CD14-positive monocyte (primary cell): ENCODE data around the gene KLHL3. TPM values are rescaled to one million over a fixed set of nuclear protein-coding genes. Genes with fewer than 3 reads are reported as not detected.

Experiments used
- DNase-seq, 3 donors: peaks; one replicate each; pipeline ENCODE4 v3.0.0-alpha.2; 2011 to 2022
- H2AFZ ChIP-seq: 2 replicates; pipeline ENCODE4 v1.6.0; 2012; ENCODE audit warnings: mild to moderate bottlenecking, low read depth, low read length, inconsistent platforms; ENCODE audit not compliant: insufficient read depth, poor library complexity, severe bottlenecking
- H3K27ac ChIP-seq, 2 donors: 1 replicate in 1 of 2; 2 replicates in 1 of 2; pipeline ENCODE4 v1.5.1; 2012 to 2013; ENCODE audit warnings: low read length in 2 of 2, control low read depth in 1 of 2, inconsistent platforms in 1 of 2, low read depth in 1 of 2, mild to moderate bottlenecking in 1 of 2
- H3K27me3 ChIP-seq, 2 donors: one replicate each; pipeline versions ENCODE4 v1.6.0 to v1.6.1; 2011 to 2013; ENCODE audit warnings: low read length in 2 of 2; ENCODE audit not compliant: control insufficient read depth in 2 of 2, insufficient read depth in 2 of 2
- H3K36me3 ChIP-seq, 2 donors: replicated peaks in 1 of 2; 1 replicate in 1 of 2; 2 replicates in 1 of 2; pipeline versions ENCODE4 v1.5.1 to v1.6.1; 2012 to 2013; ENCODE audit warnings: low read length in 2 of 2, control low read depth in 1 of 2, inconsistent platforms in 1 of 2, mild to moderate bottlenecking in 1 of 2; ENCODE audit not compliant: insufficient read depth in 2 of 2, control insufficient read depth in 1 of 2
- H3K4me1 ChIP-seq, 2 donors: 1 replicate in 1 of 2; 2 replicates in 1 of 2; pipeline versions ENCODE4 v1.5.1 to v1.6.1; 2012 to 2013; ENCODE audit warnings: low read length in 2 of 2, control low read depth in 1 of 2, inconsistent platforms in 1 of 2, mild to moderate bottlenecking in 1 of 2, moderate library complexity in 1 of 2; ENCODE audit not compliant: insufficient read depth in 2 of 2, control insufficient read depth in 1 of 2
- H3K4me2 ChIP-seq: replicated peaks from 2 replicates; pipeline ENCODE3; 2012; ENCODE audit warnings: low read length, moderate library complexity, mild to moderate bottlenecking; ENCODE audit not compliant: poor library complexity, severe bottlenecking; ENCODE audit errors: extremely low read depth
- H3K4me3 ChIP-seq, 3 experiments: fragments of 200-600 bp in 1 of 3; sonication (generic) in 1 of 3; replicated peaks in 1 of 3; 1 replicate in 2 of 3; 2 replicates in 1 of 3; pipeline ENCODE4 v1.5.1; 2011 to 2013; ENCODE audit warnings: low read length in 3 of 3, mild to moderate bottlenecking in 3 of 3, control low read depth in 2 of 3, low read depth in 2 of 3, inconsistent platforms in 1 of 3, moderate library complexity in 1 of 3
- H3K79me2 ChIP-seq: 2 replicates; pipeline ENCODE4 v1.6.0; 2012; ENCODE audit warnings: mild to moderate bottlenecking, control low read depth, inconsistent platforms, low read length, moderate library complexity; ENCODE audit not compliant: insufficient read depth
- H3K9ac ChIP-seq: 2 replicates; pipeline ENCODE4 v1.6.0; 2017; ENCODE audit warnings: low read length, mild to moderate bottlenecking; ENCODE audit not compliant: insufficient read depth, poor library complexity, severe bottlenecking
- H3K9me3 ChIP-seq, 2 donors: replicated peaks in 1 of 2; 1 replicate in 1 of 2; 2 replicates in 1 of 2; pipeline versions ENCODE4 v1.5.1 to v1.6.1; 2012 to 2013; ENCODE audit warnings: low read length in 2 of 2, control low read depth in 1 of 2; ENCODE audit not compliant: control insufficient read depth in 1 of 2, insufficient read depth in 1 of 2
- H4K20me1 ChIP-seq: 2 replicates; pipeline ENCODE4 v1.6.0; 2012; ENCODE audit warnings: mild to moderate bottlenecking, low read length, control low read depth, moderate library complexity; ENCODE audit not compliant: insufficient read depth
- H3K27ac Mint-ChIP-seq, 7 donors: one replicate each; pipeline ENCODE4 v1.8.0; 2020; ENCODE audit warnings: mild to moderate bottlenecking in 7 of 7, mixed read lengths in 7 of 7, moderate library complexity in 6 of 7, inconsistent platforms in 2 of 7
- H3K27me3 Mint-ChIP-seq, 3 donors: one replicate each; pipeline ENCODE4 v1.8.0; 2021 to 2022; ENCODE audit warnings: low read depth in 3 of 3, mild to moderate bottlenecking in 3 of 3, mixed read lengths in 3 of 3, moderate library complexity in 3 of 3, inconsistent platforms in 1 of 3
- H3K36me3 Mint-ChIP-seq, 2 donors: one replicate each; pipeline ENCODE4 v1.8.0; 2020; ENCODE audit warnings: mixed read lengths in 2 of 2, inconsistent platforms in 1 of 2, mild to moderate bottlenecking in 1 of 2
- H3K4me1 Mint-ChIP-seq: one replicate; pipeline ENCODE4 v1.8.0; 2020; ENCODE audit warnings: mild to moderate bottlenecking, mixed read lengths
- H3K4me3 Mint-ChIP-seq, 2 donors: one replicate each; pipeline ENCODE4 v1.8.0; 2020; ENCODE audit warnings: mild to moderate bottlenecking in 2 of 2, mixed read lengths in 2 of 2, moderate library complexity in 1 of 2
- H3K9me3 Mint-ChIP-seq, 7 donors: one replicate each; pipeline ENCODE4 v1.8.0; 2020 to 2022; ENCODE audit warnings: mixed read lengths in 7 of 7, mild to moderate bottlenecking in 6 of 7, moderate library complexity in 6 of 7, inconsistent platforms in 2 of 7
- WGBS: methylation state at CpG from one replicate; pipeline ENCODE4 v1.1.5; 2013; ENCODE audit warnings: missing lambda C conversion rate; ENCODE audit not compliant: insufficient coverage; 5-methylcytosine and 5-hydroxymethylcytosine counted together
- intact Hi-C, 2 donors: fragments of 100-400 bp; cut with micrococcal nuclease; formaldehyde crosslinking; loops; one replicate each; pipeline versions ENCODE4 v1.15.0 to v1.15.1; 2023
- polyA plus RNA-seq, 3 donors: library from polyadenylated mRNA; depleted of rRNA in 1 of 3; unstranded in 2 of 3; stranded (reverse) in 1 of 3; fragments of 300-500 nt in 2 of 3; fragments of >200 nt in 1 of 3; fragmentation: Illumina TruSeq in 2 of 3; gene quantifications; 1 replicate in 2 of 3; 2 replicates in 1 of 3; pipeline ENCODE4 v1.2.3, GENCODE V29; 2012 to 2021
- TF ChIP-seq, protein P1 (sequence below): fragments of 200-600 bp; IDR thresholded peaks from one replicate; pipeline ENCODE4 v1.8.0; 2022; ENCODE audit warnings: antibody characterized with exemption, mild to moderate bottlenecking

The KLHL3 gene
- polyA plus RNA-seq, 3 donors, result 0.71 TPM; not detected in 2

DNA sequence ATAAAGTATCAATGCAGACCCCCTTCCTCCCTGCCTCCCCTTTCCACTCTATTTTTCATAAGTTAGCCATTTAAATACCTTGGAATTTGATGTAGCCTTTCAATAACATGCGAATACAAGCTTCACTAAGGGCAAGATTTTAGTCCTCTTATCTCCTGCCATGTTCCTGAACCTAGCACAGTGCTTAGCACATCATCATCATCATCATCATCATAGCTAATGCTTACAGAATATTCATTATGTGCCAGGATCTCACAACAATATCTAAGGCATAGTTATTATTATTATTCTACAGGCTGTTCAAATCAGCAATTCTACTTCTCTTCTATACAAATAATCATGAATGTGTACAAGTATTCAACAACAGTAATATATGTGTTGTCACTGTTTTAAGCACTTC lies 20.4 kb downstream of the KLHL3 start:
- Mint-ChIP-seq H3K4me3 (no peak overlapping the region), H3K4me1 (peaks cover 2% of the 10 kb centered on the region), H3K27me3 (peaks cover 0 to 2% (median 0%) of the 10 kb centered on the region in 3 donors), H3K36me3 (no peaks in the 10 kb centered on the region), H3K27ac (no peak overlapping the region), H3K9me3 (peaks cover 0 to 5% (median 3%) of the 10 kb centered on the region in 7 donors)
- TF ChIP-seq, protein P1, sequence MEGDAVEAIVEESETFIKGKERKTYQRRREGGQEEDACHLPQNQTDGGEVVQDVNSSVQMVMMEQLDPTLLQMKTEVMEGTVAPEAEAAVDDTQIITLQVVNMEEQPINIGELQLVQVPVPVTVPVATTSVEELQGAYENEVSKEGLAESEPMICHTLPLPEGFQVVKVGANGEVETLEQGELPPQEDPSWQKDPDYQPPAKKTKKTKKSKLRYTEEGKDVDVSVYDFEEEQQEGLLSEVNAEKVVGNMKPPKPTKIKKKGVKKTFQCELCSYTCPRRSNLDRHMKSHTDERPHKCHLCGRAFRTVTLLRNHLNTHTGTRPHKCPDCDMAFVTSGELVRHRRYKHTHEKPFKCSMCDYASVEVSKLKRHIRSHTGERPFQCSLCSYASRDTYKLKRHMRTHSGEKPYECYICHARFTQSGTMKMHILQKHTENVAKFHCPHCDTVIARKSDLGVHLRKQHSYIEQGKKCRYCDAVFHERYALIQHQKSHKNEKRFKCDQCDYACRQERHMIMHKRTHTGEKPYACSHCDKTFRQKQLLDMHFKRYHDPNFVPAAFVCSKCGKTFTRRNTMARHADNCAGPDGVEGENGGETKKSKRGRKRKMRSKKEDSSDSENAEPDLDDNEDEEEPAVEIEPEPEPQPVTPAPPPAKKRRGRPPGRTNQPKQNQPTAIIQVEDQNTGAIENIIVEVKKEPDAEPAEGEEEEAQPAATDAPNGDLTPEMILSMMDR, result no peak
- Histone ChIP-seq H3K27ac (no peak overlapping the region), H3K9me3 (no peaks in the 10 kb centered on the region), H4K20me1 (no peaks in the 10 kb centered on the region), H3K27me3 (no peaks in the 10 kb centered on the region), H2AFZ (no peak overlapping the region), H3K36me3 (no peaks in the 10 kb centered on the region), H3K4me1 (no peaks in the 10 kb centered on the region), H3K4me2 (no peak overlapping the region), H3K9ac (no peak overlapping the region), H3K79me2 (no peaks in the 10 kb centered on the region), H3K4me3 (no peak overlapping the region)
- DNase-seq, result no peak
- intact Hi-C loops, result no loop called here
- WGBS, result 100% methylated on average over 1 of the region's 1 CpG

DNA sequence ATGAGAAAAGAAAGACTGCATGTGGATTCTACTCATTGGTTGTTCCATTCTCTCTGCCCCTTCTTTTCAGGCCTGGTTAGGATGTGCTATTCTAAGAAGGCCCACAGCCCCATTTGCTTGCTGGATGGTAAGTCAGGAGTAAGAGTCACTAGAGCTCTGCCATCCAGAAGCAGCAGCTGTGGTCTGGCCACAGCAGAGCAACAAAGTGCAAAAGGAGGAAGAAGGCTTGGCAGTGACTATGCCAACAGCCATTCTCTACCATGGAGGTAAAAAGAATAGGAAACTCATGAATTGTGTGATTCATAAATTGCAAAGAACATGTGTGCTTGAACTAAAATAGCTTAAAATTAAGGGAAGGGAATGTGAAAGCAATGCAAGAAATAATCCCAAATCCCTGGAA lies 20.9 kb downstream of the KLHL3 start:
- Histone ChIP-seq H4K20me1 (no peaks in the 10 kb centered on the region), H3K4me1 (no peaks in the 10 kb centered on the region), H3K79me2 (no peaks in the 10 kb centered on the region), H3K27me3 (no peaks in the 10 kb centered on the region), H3K27ac (no peak overlapping the region), H3K4me3 (no peak overlapping the region), H3K9me3 (no peaks in the 10 kb centered on the region), H3K36me3 (no peaks in the 10 kb centered on the region), H3K4me2 (no peak overlapping the region), H3K9ac (no peak overlapping the region), H2AFZ (no peak overlapping the region)
- Mint-ChIP-seq H3K27me3 (no peaks in the 10 kb centered on the region), H3K4me3 (no peak overlapping the region), H3K27ac (no peak overlapping the region), H3K9me3 (peaks cover 0 to 5% (median 3%) of the 10 kb centered on the region in 7 donors), H3K36me3 (no peaks in the 10 kb centered on the region), H3K4me1 (peaks cover 2% of the 10 kb centered on the region)
- intact Hi-C loops, result no loop called here
- no peak for DNase-seq
- TF ChIP-seq, protein P1, result no peak
